NCI-H1105 treated with DMSO at 0.1 percent for 48 hours (cell line): Measurements from ENCODE around the gene ZCCHC24.

ENCODE experiments used
- DNase-seq: peaks from one replicate; lab custom pipeline; 2025; lab: John Stamatoyannopoulos, UW

Gene ZCCHC24

DNA sequence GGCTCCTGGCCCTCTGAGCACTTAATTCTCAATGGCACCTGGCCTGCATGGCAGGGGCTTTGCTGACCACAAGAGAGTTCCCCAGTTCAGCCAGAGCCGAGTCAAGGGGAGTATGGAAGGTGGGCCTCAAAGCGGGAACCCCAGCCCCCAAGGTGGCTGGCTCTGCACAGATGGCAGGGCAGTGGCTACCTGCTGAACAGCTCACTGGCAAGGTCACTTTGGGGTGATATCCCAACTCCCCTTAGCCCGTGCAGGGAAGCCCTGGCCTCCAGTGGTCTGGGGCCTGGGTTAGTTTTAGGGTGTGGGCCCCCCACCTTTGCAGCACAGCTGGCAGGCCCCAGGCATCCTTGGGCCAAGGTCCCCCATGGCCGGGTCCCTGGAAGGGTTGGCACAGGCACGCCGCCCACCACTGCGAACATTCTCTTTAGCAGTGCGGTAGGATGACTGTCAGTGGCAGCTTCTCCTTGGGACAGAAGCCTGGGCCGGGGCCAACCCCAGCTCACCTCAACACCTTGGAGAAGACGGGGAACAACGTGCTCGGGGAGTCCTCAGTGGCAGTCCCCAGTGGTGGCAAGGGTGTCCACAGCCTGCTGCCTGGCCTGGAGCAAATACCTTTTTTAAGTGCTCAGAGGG, 61.3 kb downstream of the ZCCHC24 start:
- DNase-seq: no peak

DNA sequence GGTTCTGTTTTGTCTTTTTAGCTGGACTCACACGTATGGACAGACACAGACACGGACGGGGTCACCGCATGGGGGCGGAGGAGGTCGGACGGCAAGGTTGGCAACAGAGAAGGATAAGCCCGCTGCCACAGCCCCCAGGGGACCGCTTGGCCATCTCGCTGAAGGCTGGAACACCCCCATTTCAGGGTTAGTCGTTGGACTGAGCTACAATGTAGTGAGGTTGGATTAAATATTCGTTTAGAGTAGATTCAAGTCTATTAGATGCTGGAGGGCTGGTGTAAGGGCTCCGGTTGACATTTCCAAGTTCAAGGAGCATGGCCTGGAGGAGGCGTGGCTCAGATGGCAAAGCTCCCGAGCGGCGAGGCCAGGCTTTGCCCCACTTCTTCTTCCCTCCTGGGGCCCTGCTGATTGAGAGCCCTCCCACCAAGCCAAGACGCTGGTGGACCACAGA, 62.9 kb downstream of the ZCCHC24 start:
- no peak for DNase-seq

DNA sequence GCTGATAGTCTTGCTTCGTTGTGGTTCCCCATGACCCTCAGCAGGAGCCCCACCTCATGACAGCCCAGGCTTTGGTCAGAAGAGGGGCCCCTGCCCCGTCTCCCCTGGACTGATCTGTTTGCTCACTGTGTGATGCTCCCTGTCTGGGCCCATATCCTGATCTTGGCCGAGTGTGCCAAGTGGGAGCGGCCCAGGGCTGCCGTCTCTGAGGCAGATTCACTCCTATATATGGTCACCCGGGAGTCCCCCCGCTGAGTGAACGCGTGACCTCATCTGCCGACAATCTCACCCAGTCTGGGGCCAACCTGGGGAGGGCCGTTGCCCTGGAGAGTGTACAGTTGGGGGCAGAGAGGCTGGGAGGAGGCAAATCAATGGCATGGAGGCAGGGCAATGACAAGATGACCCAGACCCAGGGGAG, 63.6 kb downstream of the ZCCHC24 start:
- no peak for DNase-seq

DNA sequence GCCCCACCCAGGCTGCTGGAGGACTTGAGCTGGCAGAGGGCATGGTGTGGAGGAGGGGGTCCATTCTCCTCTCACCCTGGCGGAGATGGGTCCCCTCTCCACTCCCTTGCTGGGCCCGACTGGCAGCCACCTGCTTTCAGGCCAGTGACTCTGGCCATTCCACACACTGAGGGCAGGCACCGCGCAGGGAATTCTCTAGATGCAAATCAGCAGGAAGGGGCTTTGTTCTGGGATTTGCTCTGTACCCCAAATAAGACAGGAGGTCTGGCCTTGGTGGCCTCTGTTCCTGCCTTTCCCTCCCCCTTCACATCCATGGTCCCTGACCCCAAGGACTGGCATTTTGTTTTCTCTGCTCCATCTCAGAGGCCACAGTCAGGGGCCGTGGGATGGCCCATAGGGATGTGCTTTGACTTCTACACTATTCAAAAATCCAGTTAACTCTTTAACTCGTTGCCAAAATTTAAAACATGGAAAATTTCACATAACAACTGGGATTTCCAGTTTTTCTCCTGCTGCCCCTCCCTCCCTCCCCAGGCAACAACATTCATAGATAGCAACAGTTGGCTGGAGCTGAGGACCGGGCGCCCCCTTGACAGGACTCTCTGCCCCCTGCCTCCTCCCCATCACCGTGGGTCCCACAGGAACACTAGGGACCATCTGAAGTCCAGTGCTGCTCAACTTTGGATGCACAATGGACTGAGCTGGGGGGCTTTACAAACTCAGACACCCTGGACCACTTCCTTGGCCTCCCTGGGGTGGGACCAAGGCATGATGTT, 64.3 kb downstream of the ZCCHC24 start:
- DNase-seq: no peak

DNA sequence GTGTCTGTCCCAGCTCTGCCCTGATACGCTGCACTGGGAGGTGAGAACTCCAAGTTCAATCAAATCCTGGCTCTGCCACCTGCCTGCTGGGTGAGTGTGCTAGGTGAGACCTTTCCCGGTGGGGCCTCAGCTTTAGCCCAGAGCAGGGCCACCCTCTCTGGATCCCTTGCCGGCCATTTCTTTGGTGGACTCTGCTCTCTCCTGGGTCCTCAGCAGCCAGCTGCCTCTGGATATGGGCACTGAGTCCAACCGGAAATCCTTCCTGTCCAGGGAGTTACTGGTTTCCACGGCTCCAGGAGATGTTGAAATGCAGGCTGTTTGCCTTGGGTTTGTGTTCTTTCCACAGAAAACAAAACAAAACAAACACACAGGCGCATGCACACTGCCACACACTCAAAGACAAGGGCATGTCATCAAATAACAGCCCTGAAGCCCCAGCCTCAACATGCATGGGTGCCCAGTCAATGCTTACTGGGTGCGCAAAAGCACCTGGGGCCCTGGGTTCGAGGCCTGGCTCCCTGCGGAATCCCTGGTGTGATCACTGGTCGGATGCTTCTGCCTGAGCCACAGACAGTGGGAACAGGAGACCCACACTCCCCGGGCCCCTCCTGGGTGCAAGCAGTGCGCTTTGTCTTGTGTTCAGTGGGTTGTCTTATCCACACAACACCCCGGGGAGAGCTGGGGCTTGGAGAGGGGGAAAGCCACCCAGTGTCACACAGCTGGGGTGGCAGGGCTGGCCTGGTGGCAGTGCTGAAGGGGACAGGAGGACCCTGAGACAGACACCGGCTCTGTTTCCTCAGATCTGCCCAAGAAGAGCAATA, 65.1 kb downstream of the ZCCHC24 start:
- DNase-seq: no peak

DNA sequence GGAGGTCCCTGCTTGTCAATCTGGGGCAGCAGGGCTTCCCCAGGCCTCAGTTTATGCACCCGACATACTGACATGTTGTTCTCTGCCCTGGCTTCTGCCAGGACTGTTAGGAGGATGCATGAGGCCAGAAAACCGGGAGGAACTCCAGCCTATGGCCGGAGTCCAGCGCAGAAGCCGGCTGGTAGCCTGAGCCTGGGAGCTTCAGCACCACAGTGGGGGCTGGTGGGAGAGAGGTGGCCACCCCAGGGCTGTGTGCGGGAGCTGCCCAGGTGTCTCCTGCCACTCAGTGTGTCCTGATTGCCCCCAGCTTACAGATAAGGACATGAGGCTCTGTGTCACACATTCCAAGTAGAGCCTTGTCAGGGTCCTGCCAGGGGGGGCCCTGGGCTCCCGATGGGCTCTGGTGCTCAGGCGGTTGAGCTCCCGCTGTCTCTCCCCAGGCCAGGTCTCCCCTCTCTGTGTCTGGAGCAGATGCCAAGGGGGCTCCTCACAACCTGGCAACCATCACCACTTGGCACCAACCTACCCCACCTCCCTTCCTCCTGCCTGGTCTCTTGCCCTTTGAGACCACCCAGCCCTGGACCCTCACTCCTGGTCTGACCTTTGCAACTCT, 65.8 kb downstream of the ZCCHC24 start:
- DNase-seq: no peak

DNA sequence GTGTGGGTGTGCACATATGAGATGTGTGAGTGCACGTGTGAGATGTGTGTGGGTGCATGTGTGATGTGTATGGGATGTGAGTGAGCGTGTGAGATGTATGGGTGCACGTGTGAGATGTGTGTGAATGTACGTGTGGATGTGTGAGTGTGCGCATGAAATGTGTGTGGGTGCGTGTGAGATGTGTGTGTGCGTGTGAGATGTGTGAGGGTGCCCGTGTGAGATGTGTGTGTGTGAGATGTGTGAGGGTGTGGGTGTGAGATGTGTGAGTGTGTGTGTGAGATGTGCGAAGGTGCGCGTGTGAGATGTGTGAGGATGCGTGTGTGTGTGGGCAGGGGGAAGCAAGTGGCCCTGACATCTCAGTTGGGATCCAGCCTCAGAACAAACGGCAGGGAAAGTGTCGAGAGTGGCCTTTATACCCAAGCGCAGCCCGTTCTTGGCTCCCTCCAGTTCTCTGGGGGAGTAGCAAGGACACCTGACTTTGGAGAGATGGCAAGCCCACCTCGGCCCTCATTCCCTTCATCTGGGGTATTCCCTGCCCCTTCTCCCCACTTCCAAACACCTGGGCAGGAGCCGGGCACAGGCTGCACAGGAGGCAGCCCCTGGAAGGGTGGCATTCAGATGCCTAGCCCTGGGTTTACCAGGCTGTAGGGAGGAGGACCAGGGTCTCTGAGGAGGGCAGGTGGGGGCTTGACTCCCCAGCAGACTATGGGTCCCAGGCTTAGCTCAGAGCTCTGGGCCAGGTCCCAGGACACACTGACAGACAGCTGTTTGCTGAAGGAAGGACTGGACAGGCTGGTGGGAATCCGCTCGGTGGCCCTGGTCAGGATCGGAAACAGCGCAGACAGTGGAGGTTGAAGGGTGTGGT, 66.5 kb downstream of the ZCCHC24 start:
- no peak for DNase-seq

DNA sequence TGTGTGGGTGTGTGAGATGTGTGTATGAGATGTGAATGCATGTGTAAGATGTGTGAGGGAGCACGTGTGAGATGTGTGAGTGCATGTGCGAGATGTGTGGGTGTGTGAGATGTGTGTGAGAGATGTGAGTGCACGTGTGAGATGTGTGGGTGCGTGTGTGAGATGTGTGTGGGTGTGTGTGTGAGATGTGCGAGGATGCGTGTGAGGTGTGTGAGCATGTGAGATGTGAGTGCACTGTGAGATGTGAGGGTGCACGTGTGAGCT, 67.1 kb downstream of the ZCCHC24 start:
- no peak for DNase-seq

DNA sequence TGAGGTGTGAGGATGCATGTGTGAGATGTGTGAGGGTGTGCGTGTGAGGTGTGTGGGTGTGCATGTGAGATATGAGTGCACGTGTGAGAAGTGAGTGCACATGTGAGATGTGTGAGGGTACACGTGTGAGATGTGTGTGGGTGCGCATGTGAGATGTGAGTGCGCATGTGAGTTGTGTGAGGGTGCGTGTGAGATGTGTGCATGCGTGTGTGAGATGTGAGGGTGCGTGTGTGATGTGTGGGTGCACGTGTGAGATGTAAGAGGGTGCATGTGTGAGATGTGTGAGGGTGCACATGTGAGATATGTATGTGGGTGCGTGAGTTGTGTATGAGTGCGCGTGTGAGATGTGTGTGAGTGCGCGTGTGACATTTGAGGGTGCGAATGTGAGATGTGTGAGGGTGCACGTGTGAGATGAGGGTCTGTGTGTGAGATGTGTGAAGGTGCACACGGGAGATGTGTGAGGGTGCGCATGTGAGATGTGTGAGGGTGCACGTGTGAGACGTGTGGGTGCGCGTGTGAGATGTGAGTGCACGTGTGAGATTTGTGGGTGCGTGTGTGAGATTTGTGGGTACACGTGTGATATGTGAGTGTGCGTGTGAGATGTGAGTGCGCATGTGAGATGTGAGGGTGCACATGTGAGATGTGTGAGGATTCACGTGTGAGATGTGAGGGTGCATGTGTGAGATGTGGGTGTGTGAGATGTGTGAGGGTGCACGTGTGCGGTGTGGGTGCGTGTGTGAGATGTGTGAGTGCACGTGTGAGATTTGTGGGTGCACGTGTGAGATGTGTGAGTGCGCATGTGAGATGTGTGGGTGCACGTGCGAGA, 67.7 kb downstream of the ZCCHC24 start:
- no peak for DNase-seq

DNA sequence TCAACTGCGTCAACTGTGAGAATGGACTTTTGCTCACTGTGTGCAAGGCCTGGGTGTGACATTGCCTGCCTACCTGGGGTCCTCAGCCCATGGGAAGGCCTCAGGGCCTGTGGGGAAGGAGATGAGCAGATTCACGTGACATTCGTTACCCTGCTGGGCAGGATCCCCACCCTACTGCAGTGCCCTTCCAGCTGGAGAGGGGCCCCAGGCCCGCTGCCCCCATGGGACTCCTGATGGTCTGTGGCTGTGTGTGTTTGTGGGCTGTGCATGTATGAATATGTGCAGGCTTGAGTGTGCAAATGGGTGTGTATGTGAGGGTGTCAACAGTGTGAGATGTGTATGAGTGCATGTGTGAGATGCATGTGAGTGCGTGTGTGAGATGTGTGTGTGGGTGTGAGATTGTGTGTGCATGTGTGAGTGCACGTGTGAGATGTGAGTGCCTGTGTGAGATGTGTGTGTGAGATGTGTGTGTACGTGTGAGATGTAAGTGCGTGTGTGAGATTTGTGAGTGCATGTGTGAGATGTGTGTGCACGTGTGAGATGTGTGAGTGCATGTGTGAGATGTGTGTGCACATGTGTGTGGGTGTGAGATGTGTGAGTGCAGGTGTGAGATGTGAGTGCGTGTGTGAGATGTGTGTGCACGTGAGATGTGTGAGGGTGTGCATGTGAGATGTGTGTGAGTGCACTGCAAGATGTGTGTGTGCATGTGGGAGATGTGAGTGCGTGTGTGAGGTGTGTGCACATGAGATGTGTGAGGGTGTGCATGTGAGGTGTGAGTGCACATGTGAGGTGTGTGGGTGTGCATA, 68.5 kb downstream of the ZCCHC24 start:
- DNase-seq: no peak

DNA sequence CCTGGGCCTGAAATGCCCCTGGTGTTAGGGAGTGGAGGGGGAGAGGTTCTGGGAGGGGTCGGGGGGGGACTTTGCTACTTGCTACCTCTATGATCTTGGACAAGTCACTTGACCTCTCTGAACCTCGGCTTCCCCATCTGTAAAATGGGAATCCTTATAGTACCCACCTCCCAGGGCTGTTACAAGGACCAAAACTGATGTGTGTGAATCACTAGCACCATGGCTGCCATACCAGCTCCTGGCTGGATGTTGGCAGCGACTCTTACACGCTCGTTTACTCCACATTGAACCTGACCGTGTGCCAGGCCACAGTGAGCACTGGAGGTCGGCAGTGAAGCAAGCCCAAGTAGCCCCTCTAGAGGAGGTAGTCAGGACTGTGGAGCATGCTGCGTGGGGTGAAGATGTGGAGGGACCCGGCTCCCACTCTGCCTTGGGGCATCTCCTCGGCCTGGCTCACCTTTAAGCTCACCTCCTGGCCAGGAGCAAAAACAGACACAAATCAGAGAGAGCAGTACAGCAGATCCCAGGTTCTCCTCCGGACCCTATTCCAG, 69.3 kb downstream of the ZCCHC24 start:
- DNase-seq: no peak

DNA sequence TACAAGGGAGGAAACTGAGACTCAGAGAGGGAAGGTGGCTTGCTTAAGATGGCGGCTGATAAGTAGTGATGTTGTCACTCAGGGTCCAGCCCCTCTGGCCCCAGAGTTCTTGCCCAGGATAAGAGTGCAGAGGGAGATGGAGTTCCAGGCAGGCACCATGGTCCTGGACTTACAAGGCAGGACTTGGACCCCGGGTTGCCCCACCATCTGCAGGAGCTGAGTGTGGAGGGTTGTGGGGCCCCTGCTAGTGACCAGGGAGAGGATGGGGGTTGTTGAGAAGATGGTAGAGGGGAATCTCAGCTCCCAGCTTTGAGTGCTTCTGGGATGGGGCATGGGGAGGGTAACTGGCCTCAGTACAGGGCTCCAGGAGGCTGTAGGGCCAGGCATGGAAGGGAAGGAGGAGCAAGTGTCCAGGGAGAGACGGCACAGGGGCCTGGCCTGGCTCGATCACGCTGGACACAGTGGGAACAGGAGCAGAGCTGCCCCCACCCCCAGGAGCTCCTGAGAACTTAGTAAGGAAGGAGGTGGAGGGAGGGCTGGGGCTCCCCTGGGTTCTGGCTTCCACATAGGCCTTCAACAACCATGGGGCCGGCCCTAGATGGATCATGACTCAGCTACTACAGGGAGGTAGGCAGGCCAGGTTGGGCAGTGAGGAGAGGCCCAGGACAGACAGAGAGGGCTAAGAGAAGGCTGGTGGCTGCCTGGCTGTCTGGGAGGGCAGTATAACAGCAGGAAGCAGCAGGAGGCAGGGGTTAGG, 69.9 kb downstream of the ZCCHC24 start:
- DNase-seq: no peak

DNA sequence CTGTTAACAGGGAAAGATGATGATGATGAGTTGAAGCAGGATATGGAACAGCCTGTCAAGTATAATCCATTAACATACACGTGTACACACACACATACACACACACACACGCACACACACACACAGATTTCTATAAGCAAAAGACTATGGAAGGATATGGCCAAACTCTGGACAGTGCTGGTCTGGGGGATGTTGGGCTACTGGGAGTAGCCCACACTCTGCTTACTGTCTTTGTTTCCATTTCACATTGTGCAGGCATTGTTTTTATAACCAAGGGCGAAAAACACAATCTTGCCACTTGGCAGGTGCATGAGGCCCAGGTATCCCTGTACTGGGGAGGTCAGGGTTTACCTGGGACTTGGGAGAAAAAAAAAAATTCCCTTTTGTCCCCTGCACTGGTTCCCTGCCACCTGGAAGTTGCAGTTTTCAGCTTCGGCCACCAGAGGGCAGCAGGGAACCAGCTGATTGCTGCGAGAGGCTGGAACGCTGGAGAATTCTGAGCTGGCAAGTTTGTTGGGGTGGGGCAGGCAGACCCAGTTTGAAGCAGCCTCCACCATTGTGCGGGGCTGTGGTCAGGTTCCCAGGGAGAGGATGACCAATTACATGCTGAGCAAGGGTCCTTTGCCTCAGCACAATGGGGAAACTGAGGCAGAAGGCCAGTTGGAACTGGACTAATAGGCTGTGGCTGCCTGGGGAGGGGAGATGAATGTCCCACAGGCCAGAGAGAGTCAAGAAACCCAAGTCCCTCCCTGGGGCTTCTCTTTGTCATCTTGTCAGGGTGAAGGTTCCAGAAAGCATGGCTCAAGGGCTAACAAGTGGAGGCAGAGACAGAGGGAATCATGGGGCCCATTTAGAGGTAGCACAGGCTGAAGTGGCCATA, 70.9 kb downstream of the ZCCHC24 start:
- DNase-seq: peak; percentile 14

DNA sequence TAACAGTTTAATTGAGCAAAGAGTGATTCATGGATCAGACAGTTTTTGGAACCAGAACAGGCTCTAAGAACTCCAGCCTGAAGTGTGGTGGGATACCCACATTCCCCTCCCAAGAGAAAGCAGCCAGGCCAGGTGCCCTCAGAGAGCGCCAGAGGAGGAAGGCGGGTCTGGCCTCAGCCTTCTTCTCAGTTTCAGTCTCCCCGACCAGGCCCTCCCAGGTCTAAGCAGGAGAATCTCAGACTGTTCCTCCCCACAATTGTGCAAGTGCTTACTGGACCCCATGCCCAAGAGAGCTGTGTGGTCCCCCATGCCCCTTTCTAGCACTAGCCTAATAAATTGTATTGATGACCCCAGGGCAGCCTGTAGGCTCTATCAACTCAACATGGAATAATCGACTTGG, 72.6 kb downstream of the ZCCHC24 start:
- DNase-seq: no peak

DNA sequence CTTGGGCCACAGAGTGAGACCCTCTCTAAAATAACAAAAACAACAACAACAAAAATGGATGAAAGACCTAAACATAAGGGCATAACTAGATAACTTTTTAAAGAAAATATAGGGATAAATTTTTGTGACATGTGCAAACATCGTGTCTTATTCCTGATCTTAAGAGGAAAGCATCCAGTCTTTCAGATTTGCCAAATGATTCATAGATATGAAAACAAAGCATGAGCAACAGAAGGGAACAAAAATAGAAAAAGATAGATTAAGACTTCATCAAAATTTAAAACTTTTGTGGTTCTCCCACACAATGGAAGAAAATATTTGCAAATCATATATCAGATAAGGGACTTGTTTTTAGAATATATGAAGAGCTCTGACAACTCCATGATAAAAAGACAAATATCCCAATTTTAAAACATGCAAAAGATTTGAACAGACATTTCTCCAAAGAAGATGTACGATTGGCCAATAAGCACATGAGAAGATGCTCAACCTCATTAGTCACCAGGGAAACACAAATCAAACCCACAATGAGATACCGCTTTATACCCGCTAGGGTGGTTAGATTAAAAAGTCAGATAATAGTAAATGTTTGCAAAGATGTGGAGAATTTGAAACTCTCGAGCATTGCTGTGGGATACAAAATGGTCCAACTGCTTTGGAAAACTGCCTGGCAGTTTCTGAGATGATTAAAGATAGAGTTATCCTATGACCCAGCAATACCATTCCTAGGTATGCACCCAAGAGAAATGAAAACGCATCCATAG, 77.8 kb downstream of the ZCCHC24 start:
- no peak for DNase-seq

DNA sequence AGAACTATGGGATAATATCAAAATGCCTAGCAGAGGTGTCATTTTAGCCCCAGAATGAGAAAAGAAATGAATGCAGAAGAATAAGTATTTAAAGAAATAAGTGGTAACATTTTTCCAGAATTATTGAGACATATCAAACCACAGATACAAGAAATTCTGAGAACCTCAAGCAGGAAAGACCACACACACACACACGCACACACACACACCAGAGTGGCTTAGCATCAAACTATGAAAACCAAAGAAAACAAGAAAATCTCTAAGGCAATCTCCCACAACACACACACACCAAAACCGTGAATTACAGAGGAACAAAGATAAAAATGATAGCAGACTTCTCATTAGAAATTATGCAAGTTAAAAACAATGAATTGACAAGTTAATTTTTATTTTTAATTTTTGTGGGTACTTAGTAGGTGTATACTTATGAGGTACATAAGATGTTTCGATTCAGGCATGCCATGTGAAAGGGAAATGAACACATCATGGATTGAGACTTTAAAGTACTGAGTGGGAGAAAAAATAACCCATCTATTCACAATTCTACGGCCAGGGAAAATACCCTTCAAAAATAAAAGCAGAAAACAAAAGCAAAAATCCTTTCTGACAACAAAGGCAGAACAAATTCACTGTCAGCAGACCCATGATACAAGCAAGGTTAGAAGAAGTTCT, 83.6 kb downstream of the ZCCHC24 start:
- DNase-seq: no peak
